ENCODE results near the gene PAX3.
"Not testable (repeated sequence)": the region's sequence is repeated elsewhere in the genome, so short reads cannot be mapped to it uniquely, and the experiment has no call there.

Gene PAX3

DNA sequence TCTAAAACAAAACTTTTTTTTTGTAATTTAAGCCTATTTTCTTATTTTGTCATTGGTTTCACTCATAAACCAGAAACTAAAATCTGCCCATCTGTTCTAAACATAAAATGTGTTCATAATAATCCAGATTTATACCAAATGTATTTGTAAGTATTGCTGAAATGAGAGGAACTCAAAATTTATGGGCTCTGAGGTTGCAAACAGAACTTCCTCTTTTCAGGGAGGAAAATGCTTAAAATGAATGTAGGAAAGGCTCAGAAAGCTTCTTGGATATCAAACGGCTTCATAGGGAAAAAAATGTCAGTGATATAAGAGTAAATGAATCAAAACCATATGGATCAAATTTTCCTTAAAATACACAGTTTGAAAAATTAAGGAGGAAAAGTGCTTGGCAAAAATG, 83.9 kb downstream of the PAX3 start:
- DNase-seq (ENCODE audit: low spot score): no peak

DNA sequence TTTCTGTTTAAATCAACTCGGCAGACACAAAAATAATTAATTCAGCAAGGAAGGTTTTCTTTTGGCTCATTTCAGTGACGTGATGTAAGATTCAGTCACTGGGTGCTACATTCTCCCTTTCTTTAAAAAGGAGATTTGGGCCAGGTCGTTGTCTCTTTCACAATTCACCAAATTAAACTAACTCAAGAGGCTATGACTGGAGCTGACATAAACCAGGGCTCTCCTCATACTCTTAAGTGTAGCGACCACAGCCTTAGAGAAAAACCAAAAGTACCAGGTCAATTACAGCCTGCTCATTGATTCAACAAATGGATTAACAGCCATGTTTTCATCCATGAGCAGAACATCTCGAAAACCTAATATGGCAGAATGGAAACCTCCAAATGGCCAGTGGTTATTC, 85.7 kb downstream of the PAX3 start:
- DNase-seq (ENCODE audit: low spot score): no peak

DNA sequence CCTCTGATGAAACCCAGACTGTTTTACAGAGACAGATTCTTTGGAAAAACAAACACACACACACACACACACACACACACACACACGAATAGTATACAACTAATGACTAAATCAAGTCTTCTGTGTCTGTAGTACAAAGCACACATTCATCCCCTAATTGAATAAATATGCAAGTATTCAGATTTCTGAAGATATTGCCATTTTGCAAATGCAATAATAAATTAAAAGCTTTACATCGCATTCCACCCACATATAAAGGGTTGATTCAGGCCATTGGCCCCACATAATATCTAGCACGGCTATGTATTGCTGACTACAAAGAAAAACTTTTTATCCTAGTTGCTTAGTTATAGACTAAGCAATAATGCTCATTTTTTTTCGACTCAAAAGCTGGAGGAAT, 86.2 kb downstream of the PAX3 start:
- DNase-seq (ENCODE audit: low spot score): no peak

DNA sequence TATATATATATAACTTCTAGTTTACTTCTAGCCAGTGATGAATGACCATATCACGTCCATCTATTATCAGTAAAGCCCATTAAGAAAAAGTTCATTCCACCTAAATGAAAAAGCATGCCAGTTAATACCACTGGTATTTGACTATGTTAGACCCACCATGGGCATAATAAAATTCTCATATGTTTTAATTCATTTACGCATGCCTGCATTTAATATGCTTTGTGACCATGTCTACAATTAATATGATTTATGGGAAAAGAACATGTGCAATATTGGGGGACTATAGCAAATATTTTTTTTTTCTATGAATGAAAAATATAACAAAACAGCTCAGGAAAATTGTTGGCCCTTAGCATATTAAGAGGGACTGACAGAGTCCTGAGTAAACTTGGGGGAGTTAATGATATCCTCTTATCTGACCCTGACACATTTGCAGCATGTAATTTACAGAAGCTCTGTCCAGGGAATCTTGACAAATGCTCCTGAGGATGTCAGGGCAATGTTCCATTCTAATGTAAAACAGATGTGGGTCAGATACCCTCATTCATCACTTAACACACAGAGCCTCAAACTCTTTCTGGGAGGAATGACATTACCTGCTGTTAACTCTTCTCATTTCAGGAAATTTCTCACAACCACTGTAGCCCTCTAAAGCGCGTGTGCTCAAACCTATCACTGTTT, 90.6 kb downstream of the PAX3 start:
- no peak for DNase-seq (ENCODE audit: low spot score)

DNA sequence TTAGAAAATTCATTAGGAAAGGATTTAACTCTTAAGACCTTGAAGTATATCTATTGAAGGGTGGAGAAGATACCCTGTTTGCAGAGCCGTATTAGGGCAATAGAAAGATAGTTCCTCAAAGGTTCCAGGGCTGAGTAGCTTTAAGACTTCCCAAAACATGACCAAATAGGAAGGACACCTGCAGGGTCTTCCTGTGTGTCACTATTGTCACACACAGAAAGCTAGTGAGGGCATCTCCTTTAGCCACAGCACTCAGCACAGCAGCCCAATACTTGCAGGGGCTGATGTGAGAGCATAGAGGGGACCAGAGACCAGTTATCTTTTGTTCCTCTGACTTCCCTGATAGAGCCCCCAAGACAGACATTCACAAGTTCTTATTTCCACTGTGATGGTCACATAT, 93.7 kb downstream of the PAX3 start:
- DNase-seq (ENCODE audit: low spot score): no peak

- DNase-seq (ENCODE audit: low spot score): no peak
Measured at GRCh38 chr2:222203041-222203440, 95.8 kb downstream of the PAX3 start.

GRCh38 chr2:222196159-222196558, 102.6 kb downstream of the PAX3 start:
- no peak for DNase-seq (ENCODE audit: low spot score)

GRCh38 chr2:222194669-222195068, 104.1 kb downstream of the PAX3 start:
- no peak for DNase-seq (ENCODE audit: low spot score)

- no peak for DNase-seq (ENCODE audit: low spot score)
Measured at GRCh38 chr2:222193328-222193983, 105.3 kb downstream of the PAX3 start.

- DNase-seq (ENCODE audit: low spot score): no peak
Measured at GRCh38 chr2:222180619-222181018, 118.2 kb downstream of the PAX3 start.

GRCh38 chr2:222179592-222179991, 119.2 kb downstream of the PAX3 start:
- DNase-seq (ENCODE audit: low spot score): no peak

DNA sequence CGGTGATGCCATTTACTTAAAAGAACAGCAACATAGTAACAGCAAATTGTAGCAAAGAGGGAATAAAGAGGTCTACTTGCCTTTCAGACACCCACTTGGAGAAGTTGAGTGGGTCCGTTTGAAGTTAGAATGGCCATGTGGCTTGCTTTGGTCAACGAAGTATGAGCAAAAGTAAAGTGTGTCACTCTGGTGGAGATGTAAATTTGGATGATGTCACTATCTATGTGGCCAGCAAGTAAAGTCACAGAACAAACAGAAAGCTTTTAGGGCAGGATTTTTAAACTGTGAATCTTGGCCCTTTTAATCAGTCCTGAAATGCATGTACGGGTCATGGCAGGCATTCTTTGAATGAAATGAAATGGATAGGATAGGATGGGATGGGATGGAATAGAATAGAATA, 120.3 kb downstream of the PAX3 start:
- DNase-seq (ENCODE audit: low spot score): no peak

- DNase-seq (ENCODE audit: low spot score): no peak
Measured at GRCh38 chr2:222176890-222177289, 121.9 kb downstream of the PAX3 start.

DNA sequence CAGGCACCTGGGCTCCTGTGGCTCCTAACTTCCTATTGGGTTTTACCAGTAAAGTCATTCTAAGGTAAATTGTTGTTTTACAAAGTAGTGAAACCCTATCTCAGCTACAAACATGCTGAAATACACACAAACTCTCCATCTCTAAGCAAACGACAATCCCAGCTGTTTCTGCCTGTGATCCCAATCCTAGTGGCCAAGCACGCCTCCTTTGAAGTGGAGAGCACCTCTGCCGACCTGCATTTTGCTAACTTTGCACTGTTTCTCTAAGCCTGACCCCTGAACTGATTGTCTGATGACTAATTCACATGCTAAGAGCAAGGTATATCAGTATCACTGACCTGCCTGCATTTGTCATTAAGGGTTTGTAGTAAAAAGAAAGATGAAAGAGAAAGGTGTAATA, 124.3 kb downstream of the PAX3 start:
- DNase-seq (ENCODE audit: low spot score): no peak

DNA sequence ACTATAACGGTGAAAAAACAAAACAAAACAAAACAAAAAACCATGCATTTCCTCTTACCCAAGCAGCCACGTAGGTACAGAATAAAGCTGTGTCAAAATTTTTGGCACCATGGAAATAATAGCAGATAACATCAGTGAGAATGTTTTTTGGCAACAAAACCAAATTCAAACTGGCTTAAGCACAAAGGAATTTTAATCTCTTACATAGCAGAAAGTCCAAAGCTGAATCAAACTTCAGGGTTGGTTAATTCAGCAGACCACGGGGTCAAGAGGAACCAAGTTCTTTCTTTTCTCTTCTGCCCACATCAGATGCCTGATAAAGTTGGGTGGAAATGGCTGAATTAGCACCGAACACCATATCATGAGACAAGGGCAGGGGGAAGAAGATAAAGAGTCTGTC, 129.5 kb downstream of the PAX3 start:
- DNase-seq (ENCODE audit: low spot score): no peak

- no peak for DNase-seq (ENCODE audit: low spot score)
Measured at GRCh38 chr2:222167762-222168161, 131.0 kb downstream of the PAX3 start.

DNA sequence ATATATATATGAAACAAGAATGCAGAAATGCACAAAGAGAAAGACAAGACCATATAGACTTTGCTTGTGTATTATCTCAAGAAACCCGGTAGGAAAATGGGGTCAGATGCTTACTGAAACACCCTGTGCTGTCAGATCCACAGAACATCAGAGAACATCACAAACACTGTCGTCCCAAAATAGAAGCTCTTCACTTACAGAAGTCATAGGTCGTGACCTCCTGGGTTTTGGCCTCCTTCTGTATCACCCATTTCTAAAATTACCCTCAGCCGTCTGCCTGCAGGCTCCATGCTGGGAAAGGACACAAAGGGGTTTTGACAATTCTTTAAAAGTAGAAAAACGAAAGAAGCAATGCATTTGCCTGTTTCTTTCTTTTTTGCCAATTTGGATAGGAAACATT, 137.9 kb downstream of the PAX3 start:
- DNase-seq (ENCODE audit: low spot score): no peak

DNA sequence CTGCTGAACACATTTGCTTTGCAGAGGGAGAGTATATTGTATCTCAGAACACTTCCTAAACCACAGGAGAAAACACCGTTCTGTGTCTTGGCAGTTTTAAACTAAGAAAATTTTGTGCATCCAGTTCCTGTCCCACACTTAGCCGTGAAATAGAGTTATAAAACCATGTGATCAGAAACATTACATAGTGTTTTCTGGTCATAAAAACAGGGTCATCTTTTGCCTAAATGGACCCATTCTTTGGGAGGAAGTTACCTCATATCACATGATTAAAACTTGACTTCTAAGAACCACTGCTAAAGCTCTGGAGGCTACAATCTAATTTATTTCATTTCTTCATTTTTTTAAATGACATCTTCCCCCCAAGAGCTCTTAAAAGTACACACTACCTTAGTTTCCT, 138.7 kb downstream of the PAX3 start:
- no peak for DNase-seq (ENCODE audit: low spot score)

DNA sequence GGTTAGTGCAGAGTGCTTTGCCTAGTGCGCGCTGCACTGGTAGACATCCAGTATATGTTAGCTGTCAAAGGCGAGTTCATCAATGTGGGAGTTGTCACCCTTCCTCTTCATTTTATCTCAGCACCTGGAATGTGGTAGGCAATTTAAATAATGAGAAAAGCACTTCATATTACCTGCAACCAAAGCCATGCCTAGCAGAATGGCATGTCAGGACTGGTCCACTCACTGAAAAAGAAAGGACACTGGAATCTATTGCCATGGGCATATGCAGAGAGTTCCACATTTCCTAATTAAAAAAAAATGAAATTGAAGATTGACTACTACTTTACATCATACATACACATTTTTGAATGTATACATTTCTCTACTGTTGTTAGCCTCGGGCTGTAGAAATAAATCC, 139.6 kb downstream of the PAX3 start:
- no peak for DNase-seq (ENCODE audit: low spot score)

- not testable (repeated sequence) for DNase-seq (ENCODE audit: low spot score)
Measured at GRCh38 chr2:222155003-222155664, 143.7 kb downstream of the PAX3 start.
